ENCODE data around the gene APOBEC2.

APOBEC2 gene

GRCh38 chr6:41027241-41027640 lies 25.8 kb upstream of the APOBEC2 start:
- TF ChIP-seq, protein P1, sequence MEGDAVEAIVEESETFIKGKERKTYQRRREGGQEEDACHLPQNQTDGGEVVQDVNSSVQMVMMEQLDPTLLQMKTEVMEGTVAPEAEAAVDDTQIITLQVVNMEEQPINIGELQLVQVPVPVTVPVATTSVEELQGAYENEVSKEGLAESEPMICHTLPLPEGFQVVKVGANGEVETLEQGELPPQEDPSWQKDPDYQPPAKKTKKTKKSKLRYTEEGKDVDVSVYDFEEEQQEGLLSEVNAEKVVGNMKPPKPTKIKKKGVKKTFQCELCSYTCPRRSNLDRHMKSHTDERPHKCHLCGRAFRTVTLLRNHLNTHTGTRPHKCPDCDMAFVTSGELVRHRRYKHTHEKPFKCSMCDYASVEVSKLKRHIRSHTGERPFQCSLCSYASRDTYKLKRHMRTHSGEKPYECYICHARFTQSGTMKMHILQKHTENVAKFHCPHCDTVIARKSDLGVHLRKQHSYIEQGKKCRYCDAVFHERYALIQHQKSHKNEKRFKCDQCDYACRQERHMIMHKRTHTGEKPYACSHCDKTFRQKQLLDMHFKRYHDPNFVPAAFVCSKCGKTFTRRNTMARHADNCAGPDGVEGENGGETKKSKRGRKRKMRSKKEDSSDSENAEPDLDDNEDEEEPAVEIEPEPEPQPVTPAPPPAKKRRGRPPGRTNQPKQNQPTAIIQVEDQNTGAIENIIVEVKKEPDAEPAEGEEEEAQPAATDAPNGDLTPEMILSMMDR (IDR thresholded peaks at IDR 0.05; ENCODE audit: low read length, missing control alignments), result no peak
- no peak overlapping the region for H3K4me3 ChIP-seq (replicated peaks; ENCODE audit: low read depth, low read length)
- no peak for DNase-seq (ENCODE audit: low read depth)

GRCh38 chr6:41027799-41028560 lies 25.0 kb upstream of the APOBEC2 start:
- DNase-seq (ENCODE audit: low read depth), result peak; percentile 66
- TF ChIP-seq, protein P1 (IDR thresholded peaks at IDR 0.05; ENCODE audit: low read length, missing control alignments), result peak; percentile 61

DNA sequence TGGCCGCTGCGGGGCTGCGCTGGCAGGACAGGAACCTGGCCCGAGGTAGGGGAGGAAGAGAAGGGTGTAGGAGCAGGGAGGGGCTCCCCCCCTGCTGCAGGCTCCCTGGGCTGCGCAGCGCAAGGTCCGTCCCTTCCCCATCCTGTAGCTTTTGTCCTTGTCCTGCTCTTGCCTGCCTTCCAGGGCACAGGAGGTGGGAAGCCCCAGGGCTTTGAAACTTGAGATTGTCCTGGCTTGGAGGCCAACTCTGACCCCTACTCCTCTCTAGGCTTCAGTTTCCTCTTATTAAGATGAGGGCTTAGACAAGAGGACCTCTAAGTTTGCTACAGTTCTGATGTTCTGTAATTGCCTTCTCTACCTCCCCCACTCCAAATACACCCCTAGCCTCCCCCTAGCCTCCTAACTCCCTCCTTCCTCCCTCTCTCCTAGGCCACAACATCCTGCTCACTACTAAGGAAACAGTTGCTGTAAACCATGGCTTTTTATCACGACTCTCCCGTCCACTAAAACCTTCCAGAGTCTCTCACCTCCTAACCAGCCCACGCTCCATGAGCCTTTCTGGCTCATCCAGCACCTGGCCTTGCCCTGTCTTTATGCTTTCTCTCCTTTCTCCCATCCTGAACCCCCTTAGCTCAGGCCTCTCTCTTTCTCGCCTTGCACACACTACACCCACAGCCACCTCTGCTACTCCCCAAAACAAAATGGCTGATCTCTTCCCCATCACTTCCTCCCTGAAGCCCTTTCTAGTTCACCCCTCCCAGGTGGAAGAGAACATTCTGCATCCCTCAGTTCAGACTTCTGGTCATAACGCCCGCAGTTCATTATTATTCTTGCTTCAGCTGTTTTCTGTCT lies 24.2 kb upstream of the APOBEC2 start:
- peak overlapping the region; percentile 48 for H3K4me3 ChIP-seq (replicated peaks; ENCODE audit: low read depth, low read length)
- no peak for DNase-seq (ENCODE audit: low read depth)
- TF ChIP-seq, protein P1 (IDR thresholded peaks at IDR 0.05; ENCODE audit: low read length, missing control alignments), result no peak

More at GRCh38 chr6:41027799-41028560, 25.0 kb upstream of the APOBEC2 start:
- H3K4me3 ChIP-seq (replicated peaks; ENCODE audit: low read depth, low read length), result peak overlapping the region; percentile 48

GRCh38 chr6:41032830-41033229 lies 20.2 kb upstream of the APOBEC2 start:
- no peak for DNase-seq (ENCODE audit: low read depth)
- TF ChIP-seq, protein P1 (IDR thresholded peaks at IDR 0.05; ENCODE audit: low read length, missing control alignments), result no peak
- no peak overlapping the region for H3K4me3 ChIP-seq (replicated peaks; ENCODE audit: low read depth, low read length)

DNA sequence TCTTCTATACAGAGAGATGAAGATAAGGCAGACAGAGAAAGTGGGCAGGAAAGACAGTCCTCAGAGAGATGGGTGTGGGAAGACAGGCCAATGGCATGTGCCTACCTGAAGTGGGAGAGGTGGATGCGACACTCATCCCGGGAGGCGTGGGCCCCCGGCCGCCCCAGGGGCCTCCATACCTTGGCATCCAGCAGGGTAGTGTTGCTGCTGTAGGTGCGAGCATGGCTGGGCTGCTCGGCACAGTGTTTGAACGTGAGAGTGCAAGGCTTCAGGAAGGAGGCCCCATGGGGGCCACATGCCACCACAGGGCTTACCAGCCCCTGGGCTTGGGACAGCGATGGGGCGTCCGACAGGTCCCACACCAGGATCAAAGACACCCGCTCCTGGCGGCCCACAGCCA lies 19.2 kb upstream of the APOBEC2 start:
- DNase-seq (ENCODE audit: low read depth), result no peak
- TF ChIP-seq, protein P1 (IDR thresholded peaks at IDR 0.05; ENCODE audit: low read length, missing control alignments), result no peak

DNA sequence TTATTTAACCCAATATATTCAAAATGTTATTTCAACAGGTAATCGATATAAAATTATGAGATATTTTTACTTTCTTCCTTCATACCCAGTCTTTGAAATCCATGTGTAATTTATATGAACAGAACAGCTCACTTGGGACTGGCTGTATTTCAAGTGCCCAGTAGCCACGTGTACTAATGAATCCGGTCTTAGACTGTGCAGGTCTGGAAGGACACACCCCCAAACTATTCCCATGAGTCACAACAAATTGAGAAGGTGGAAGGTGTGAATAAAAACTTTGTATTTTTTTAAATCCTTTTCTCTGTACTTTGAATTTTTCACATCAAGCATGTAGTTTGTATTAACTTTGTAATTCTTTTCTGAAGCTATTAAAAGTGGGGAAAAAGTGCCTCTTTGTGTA lies 16.8 kb upstream of the APOBEC2 start:
- DNase-seq (ENCODE audit: low read depth), result no peak
- TF ChIP-seq, protein P1 (IDR thresholded peaks at IDR 0.05; ENCODE audit: low read length, missing control alignments), result no peak
- no peak overlapping the region for H3K4me3 ChIP-seq (replicated peaks; ENCODE audit: low read depth, low read length)

More for the DNA sequence above, 19.2 kb upstream of the APOBEC2 start:
- no peak overlapping the region for H3K4me3 ChIP-seq (replicated peaks; ENCODE audit: low read depth, low read length)
